ENCODE results near the gene CD200R1L. TPM values are rescaled to one million over a fixed set of nuclear protein-coding genes. Genes with fewer than 3 reads are reported as not detected.

CD200R1L gene
- total and polyA plus RNA-seq, 3 donors from 2014 or later: 0.71 to 7.9 TPM; not detected in 1

- H3K4me3 ChIP-seq: no peak overlapping the region
- TF ChIP-seq CTCF (IDR thresholded peaks at IDR 0.05) (no peak), POLR2A (IDR thresholded peaks at IDR 0.05) (no peak)
- H3K27ac ChIP-seq: no peak overlapping the region
- 48 to 61% methylated on average over 4 of the region's 4 CpGs for WGBS, 2 donors
- H3K4me1 ChIP-seq: no peaks in the 10 kb centered on the region
- no peaks in the 10 kb centered on the region for H3K27me3 ChIP-seq
- H3K36me3 ChIP-seq (ENCODE audit: low read depth, missing control alignments): no peaks in the 10 kb centered on the region
- intact Hi-C loops (cut with DNase I; ENCODE audit: low total_unique reads): no loop called here
- DNase-seq: no peak
- no peaks in the 10 kb centered on the region for H3K9me3 ChIP-seq
These were observed 71.5 kb downstream of the CD200R1L start for GRCh38 chr3:112775011-112775742.

GRCh38 chr3:112774293-112774926 is 72.3 kb downstream of the CD200R1L start:
- TF ChIP-seq CTCF (IDR thresholded peaks at IDR 0.05) (no peak), POLR2A (IDR thresholded peaks at IDR 0.05) (no peak)
- Histone ChIP-seq H3K9me3 (no peaks in the 10 kb centered on the region), H3K27ac (no peak overlapping the region), H3K4me3 (no peak overlapping the region), H3K4me1 (no peaks in the 10 kb centered on the region), H3K27me3 (no peaks in the 10 kb centered on the region), H3K36me3 (ENCODE audit: low read depth, missing control alignments) (no peaks in the 10 kb centered on the region)
- intact Hi-C loops (cut with DNase I; ENCODE audit: low total_unique reads): no loop called here
- 70 to 86% methylated on average over 6 of the region's 6 CpGs for WGBS, 2 donors
- DNase-seq: no peak

- DNase-seq: no peak
- H3K4me1 ChIP-seq: no peaks in the 10 kb centered on the region
- 89 to 90% methylated on average over 5 to 6 of the region's 6 CpGs for WGBS, 2 donors
- H3K27ac ChIP-seq: no peak overlapping the region
- H3K27me3 ChIP-seq: no peaks in the 10 kb centered on the region
- no peak overlapping the region for H3K4me3 ChIP-seq
- intact Hi-C loops (cut with DNase I; ENCODE audit: low total_unique reads): no loop called here
- no peaks in the 10 kb centered on the region for H3K9me3 ChIP-seq
- no peaks in the 10 kb centered on the region for H3K36me3 ChIP-seq (ENCODE audit: low read depth, missing control alignments)
- TF ChIP-seq CTCF (IDR thresholded peaks at IDR 0.05) (no peak), POLR2A (IDR thresholded peaks at IDR 0.05) (no peak)
These were observed 72.8 kb downstream of the CD200R1L start for GRCh38 chr3:112773864-112774263.

GRCh38 chr3:112770951-112771350 is 75.7 kb downstream of the CD200R1L start:
- Histone ChIP-seq H3K27ac (no peak overlapping the region), H3K27me3 (no peaks in the 10 kb centered on the region), H3K4me1 (no peaks in the 10 kb centered on the region), H3K9me3 (no peaks in the 10 kb centered on the region), H3K4me3 (no peak overlapping the region), H3K36me3 (ENCODE audit: low read depth, missing control alignments) (no peaks in the 10 kb centered on the region)
- no peak for DNase-seq
- intact Hi-C loops (cut with DNase I; ENCODE audit: low total_unique reads): no loop called here
- 88 to 98% methylated on average over 2 of the region's 2 CpGs for WGBS, 2 donors
- no peak for TF ChIP-seq CTCF (IDR thresholded peaks at IDR 0.05)
- TF ChIP-seq POLR2A (IDR thresholded peaks at IDR 0.05): no peak
